Testis (tissue), 2 donors: ENCODE data around the gene C1orf198.

Source experiments
- CTCF ChIP-seq, 3 experiments: fragments of 450-650 bp in 2 of 3; fragments of 200-600 bp in 1 of 3; sonication (generic) in 1 of 3; IDR thresholded peaks; one replicate each; pipeline ENCODE4 v1.5.1; 2016 to 2019; ENCODE audit warnings: antibody characterized with exemption in 3 of 3, mild to moderate bottlenecking in 2 of 3, moderate library complexity in 1 of 3
- POLR2A ChIP-seq: fragments of 450-650 bp; IDR thresholded peaks from one replicate; pipeline ENCODE4 v1.6.1; 2017; ENCODE audit warnings: antibody characterized with exemption, mild to moderate bottlenecking, moderate library complexity

- TF ChIP-seq CTCF (IDR thresholded peaks at IDR 0.05) (no peak), POLR2A (no peak)
These were observed 60.6 kb downstream of the C1orf198 start for GRCh38 chr1:230807561-230808280.
